ENCODE data around the gene PRG3.
A peak's percentile ranks its signal among the peaks of the same experiment; 100 is the strongest.

PRG3 gene

GRCh38 chr11:57345555-57346211 lies 35.3 kb downstream of the PRG3 start:
- TF ChIP-seq CTCF (conservative IDR thresholded peaks at IDR 0.05; ENCODE audit: low read depth), result peak; percentile 70
- ChIA-PET POLR2A (ENCODE audit: low non-redundant PET) (no interaction called here), CTCF (interaction anchor here (0.5 to 1.7 kb wide), 10 partner anchors 53 to 299 kb away, joined by 3 to 13 read pairs (median 4); partner anchors contain the start of gene UBE2L6)
- H3K27ac ChIP-seq, result no peak overlapping the region
- DNase-seq (ENCODE audit: low spot score), result peak; percentile 90

GRCh38 chr11:57344826-57345225 lies 36.1 kb downstream of the PRG3 start:
- CTCF ChIA-PET, result interaction anchor here (1.7 kb wide), 1 partner anchor 183 kb away, joined by 5 read pairs; no protein-coding TSS in a partner anchor
- no peak for TF ChIP-seq CTCF (conservative IDR thresholded peaks at IDR 0.05; ENCODE audit: low read depth)
- POLR2A ChIA-PET (ENCODE audit: low non-redundant PET), result no interaction called here
- DNase-seq (ENCODE audit: low spot score), result no peak
- H3K27ac ChIP-seq, result no peak overlapping the region

- H3K27ac ChIP-seq, result no peak overlapping the region
- POLR2A ChIA-PET (ENCODE audit: low non-redundant PET), result no interaction called here
- no peak for DNase-seq (ENCODE audit: low spot score)
- CTCF ChIA-PET, result no interaction called here
- no peak for TF ChIP-seq CTCF (conservative IDR thresholded peaks at IDR 0.05; ENCODE audit: low read depth)
Observed at GRCh38 chr11:57343825-57344224, 37.1 kb downstream of the PRG3 start.

GRCh38 chr11:57342702-57343101 lies 38.2 kb downstream of the PRG3 start:
- ChIA-PET POLR2A (ENCODE audit: low non-redundant PET) (no interaction called here), CTCF (no interaction called here)
- no peak for TF ChIP-seq CTCF (conservative IDR thresholded peaks at IDR 0.05; ENCODE audit: low read depth)
- H3K27ac ChIP-seq, result no peak overlapping the region
- DNase-seq (ENCODE audit: low spot score), result no peak

GRCh38 chr11:57341250-57341808 lies 39.6 kb downstream of the PRG3 start:
- TF ChIP-seq CTCF (conservative IDR thresholded peaks at IDR 0.05; ENCODE audit: low read depth), result no peak
- DNase-seq (ENCODE audit: low spot score), result no peak
- POLR2A ChIA-PET (ENCODE audit: low non-redundant PET), result interaction anchor here (0.6 kb wide), 1 partner anchor 470 kb away, joined by 7 read pairs; no protein-coding TSS in a partner anchor

GRCh38 chr11:57340039-57340615 lies 40.8 kb downstream of the PRG3 start:
- ChIA-PET CTCF (no interaction called here), POLR2A (ENCODE audit: low non-redundant PET) (no interaction called here)
- no peak for DNase-seq (ENCODE audit: low spot score)
- H3K27ac ChIP-seq, result no peak overlapping the region
- no peak for TF ChIP-seq CTCF (conservative IDR thresholded peaks at IDR 0.05; ENCODE audit: low read depth)

More at GRCh38 chr11:57341250-57341808, 39.6 kb downstream of the PRG3 start:
- CTCF ChIA-PET, result interaction anchor here (0.5 to 0.6 kb wide), 2 partner anchors 47 to 91 kb away, joined by 6 read pairs; no protein-coding TSS in a partner anchor
- H3K27ac ChIP-seq, result no peak overlapping the region

All from RWPE1 (cell line).